HG02642 (cell line): ENCODE results near the gene VWC2.

ENCODE experiments used
- ATAC-seq: cut with Tn5 transposase; IDR thresholded peaks from one replicate; pipeline ENCODE4 v1.9.1; 2021; ENCODE audit warnings: mild to moderate bottlenecking; ENCODE audit not compliant: unreplicated experiment, poor library complexity

VWC2 gene

DNA sequence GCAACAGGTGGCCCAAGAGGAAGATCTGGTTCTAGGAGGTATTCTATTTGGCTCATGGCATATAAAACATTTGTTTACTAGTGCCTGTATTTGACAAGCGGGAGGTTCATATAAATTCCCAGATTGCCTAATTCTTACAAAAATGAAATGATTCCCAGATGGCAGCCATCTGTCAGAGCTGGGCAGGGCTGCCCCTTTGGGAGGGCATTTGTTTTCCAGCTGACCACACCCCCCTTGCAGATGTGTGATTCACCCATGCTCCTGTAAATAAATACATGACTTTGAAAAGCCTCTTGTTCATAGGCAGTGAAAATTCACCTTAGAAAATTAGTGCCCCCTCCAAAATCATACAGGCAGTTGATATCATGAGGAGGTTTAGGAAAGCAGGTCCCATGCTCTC lies 8.6 kb downstream of the VWC2 start:
- ATAC-seq = no peak

GRCh38 chr7:49783446-49783845 lies 10.0 kb downstream of the VWC2 start:
- no peak for ATAC-seq

GRCh38 chr7:49787980-49788379 lies 14.5 kb downstream of the VWC2 start:
- ATAC-seq = no peak

GRCh38 chr7:49788455-49789059 lies 15.1 kb downstream of the VWC2 start:
- no peak for ATAC-seq

DNA sequence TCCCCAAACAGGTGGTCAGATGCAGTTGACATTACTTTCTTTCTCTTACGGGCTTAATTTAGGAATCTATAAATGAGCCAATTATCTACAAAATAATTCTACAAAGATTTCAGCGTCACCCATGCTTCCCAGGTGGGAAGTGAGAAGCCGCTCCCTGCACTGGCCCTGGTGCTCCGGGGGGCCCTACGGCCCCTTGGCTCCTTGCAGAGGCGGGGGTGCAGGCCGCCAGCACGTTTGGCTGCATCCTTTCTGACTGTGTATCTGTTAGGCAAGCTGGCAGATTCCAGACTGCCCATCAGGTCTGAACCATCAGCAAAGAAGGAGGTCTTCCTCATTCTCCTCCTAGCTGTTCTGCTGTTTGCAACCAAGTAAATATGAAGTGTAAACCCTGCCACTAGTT lies 16.3 kb downstream of the VWC2 start:
- no peak for ATAC-seq

GRCh38 chr7:49790209-49790608 lies 16.8 kb downstream of the VWC2 start:
- no peak for ATAC-seq

DNA sequence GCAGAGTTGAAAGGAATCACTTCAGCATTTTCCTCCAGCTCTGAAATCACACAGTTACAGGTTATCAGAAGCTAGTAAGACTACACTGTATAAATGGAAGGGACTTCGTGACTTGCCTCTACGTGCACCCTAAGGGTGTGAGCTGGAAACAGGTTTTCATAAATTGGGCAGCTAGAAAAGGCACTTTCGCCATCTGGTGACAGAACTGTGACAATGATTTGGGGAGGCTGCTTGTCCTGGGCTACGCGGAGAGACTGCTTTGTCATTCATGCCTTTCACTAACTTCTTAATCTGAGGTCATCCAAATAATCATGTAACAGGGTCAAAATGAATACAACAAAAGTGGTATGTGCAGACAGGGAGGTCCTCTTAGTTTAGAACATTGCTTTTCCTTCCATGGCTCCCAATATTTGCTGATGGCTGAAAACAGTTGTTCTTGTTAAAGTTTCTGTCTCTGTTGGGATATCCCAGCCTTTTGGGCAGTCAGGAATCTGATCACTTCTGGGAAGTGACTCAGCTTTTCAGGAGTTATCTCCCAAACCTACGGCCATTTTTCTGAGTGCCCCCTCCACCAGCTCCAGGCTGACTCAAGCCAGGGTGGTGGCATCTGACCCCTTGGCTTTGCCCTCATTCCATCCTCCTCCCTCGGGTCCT lies 17.8 kb downstream of the VWC2 start:
- peak; percentile 80 for ATAC-seq

DNA sequence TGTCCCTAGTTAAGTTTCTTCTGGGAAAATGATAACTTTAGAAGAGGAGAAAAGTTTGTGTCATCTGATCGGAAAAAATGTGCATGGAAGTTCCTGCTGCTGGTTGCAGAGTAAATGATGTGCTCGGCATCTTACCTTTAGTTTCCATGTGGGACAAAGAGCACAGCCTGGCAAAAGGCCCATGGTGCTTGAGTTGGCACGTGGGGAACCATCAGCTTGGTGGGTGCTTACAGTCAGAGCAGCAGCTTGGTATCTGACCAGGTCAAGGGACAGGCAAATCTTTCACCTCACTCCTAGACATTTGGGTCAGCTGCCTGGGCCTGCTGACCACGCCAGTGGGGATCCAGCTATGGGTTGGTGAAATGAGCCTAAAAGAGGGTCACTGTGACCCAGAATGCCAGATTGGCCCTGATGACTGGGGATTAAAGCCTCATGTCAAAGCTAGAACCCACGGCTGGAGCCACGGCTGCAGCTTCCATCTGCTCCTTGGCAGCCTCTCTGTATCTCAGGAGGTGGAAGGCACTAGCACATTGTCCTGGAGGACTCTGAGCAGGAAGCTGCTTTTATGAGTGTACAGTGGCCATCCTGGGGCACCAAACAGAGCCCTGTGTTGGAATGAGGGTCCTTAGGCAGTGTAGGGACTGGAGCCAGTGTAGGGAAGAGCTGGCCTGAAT lies 24.7 kb downstream of the VWC2 start:
- no peak for ATAC-seq

- ATAC-seq = no peak
These were observed 26.6 kb downstream of the VWC2 start for GRCh38 chr7:49800031-49800430.

GRCh38 chr7:49802600-49802999 lies 29.2 kb downstream of the VWC2 start:
- ATAC-seq = no peak

GRCh38 chr7:49803812-49804211 lies 30.4 kb downstream of the VWC2 start:
- ATAC-seq = no peak

DNA sequence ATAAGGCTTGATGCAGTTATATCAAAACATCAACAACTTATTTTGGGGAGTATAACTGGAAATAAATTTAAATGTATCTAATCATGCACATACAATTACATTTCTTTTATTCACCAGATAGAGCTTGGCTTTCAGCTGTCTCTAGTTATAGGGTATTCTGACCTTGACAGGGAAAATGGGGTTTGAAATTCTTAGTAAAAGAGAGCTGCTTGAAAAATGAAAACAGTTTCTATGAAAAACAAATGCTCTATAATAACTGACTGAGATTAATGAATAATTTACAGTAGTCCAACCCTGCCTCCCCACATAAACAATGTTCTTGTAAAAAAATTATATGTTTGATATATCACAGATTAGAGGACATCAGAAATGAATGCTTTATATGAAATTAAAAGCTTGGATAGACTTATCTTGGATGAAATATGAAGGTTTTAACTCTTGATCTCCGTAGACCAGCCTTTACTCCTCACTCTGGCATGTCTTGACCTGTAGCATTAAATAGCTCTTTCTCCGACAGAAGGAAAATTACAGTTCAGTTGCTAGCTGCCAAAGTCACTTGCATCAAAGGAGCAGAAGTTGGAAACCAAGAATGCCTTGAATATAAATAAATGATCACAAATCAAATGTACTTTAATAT lies 32.1 kb downstream of the VWC2 start:
- ATAC-seq = no peak

- ATAC-seq = no peak
These were observed 39.1 kb downstream of the VWC2 start for GRCh38 chr7:49812534-49812933.

- no peak for ATAC-seq
These were observed 43.8 kb downstream of the VWC2 start for GRCh38 chr7:49817279-49817678.

DNA sequence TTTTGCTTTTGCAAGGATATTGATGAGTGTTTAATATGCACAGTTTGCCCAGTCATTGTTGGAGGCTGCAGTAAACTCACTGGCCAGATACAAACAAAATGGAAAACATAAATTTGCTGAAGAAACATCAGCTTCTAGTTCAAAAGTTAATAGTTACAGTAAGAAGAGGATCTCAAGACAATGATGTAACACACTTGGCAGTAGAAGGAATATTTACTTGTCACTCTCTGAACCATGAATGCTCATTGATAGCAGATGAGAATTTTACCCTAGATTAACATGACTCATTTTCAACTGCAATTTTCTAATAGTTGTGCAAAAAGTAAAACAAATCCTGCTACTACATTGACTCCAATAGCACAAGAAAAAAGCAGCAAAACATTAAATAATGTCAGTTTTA lies 47.7 kb downstream of the VWC2 start:
- no peak for ATAC-seq

- no peak for ATAC-seq
These were observed 49.4 kb downstream of the VWC2 start for GRCh38 chr7:49822856-49823255.

- ATAC-seq = no peak
These were observed 50.1 kb downstream of the VWC2 start for GRCh38 chr7:49823566-49823965.

DNA sequence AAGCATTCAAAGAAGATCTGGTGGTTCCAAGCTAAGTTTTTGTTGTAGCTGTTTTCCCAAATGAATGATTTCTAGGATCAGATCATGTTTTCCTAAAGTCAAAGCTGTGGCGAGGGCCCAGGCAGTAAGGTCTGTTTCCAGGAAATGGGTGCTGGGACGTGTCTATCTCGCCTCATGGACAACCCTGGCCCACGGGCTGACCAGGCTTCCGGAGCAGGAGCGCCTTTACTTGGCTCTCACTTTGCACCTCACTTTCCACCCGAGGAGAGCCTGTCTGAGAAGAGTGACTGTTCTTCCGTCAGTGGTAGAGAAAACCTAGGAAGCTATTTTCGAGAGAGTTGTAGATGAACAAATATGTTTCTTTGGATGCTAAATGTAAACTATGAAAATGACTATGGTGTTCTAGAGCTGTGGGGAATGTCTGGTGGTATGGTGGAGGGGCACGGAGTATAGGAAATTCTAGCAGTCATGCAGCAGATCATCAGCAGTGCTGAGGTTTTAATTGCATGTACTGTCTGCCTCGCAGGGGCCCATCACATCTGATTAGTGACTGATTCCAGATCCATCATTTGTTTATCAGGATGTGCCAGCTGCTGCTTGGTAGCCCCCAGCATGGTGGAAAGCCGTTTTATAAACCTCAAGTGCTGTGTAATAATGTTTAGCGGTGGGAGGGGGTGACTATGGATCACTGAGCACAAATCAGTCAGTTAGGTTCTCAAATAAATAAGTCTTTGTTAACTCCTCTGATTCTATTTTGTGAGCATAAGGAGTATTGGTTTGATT lies 66.6 kb downstream of the VWC2 start:
- no peak for ATAC-seq

DNA sequence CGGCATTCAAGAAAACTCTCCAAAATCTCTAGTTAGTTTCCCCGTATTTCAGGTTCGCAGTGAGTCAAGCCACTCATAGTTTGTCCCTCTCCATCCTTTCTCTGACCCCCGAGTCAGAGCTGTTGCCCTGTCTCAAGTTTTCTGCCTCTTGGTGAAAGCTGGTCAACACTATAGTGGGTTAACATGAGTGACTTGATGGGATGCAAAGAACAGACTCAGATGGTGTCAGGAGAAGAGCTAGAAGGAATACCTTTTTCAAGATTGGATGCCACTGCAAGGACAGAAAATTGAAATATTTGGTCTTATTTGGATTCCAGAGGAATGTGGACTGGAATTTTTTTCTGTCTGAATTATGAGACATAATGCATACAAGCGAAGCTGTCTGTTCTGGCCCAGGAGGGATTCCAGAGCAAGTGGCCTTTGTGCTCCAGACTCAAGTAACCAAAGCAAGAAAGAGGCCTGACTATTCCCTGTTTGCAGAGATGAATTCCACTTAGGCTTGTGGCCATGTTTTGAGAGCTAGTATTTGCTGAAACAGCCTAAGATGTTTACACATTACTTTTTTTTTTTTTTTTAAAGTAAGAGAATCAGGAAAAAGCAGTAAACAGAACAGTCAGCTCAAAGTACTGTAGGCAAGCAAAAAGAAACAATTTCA lies 67.4 kb downstream of the VWC2 start:
- no peak for ATAC-seq

DNA sequence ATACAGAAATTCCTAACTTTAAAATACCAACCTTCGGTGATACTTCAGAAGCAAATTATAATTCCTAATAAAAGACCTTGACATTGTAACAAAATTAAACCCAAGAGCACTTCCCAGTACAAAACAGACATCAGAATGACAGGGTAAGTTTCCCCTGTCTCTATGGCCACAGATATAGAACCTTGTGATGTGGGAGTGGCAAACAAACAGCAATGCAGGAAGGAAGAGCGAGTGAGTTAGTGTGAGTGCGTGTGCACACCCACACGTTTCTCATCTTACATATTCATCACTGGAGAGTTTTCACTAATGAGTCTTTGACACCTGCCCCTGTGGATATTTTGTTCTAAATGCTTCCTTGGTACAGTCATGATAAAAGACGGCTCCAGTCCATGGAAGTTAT lies 72.2 kb downstream of the VWC2 start:
- no peak for ATAC-seq
